Transverse colon (tissue), 3 donors: ENCODE data around the gene RAB20.

Source experiments
- POLR2A ChIP-seq: fragments of 450-650 bp; IDR thresholded peaks from one replicate; pipeline ENCODE4 v1.6.1; 2016; ENCODE audit warnings: antibody characterized with exemption, mild to moderate bottlenecking, moderate library complexity
- TF ChIP-seq, protein P1 (sequence below), 5 experiments: fragments of 200-600 bp in 3 of 5; fragments of 450-650 bp in 2 of 5; sonication (generic) in 3 of 5; IDR thresholded peaks; 1 replicate in 2 of 5; 2 replicates in 3 of 5; pipeline ENCODE4 v1.5.1; 2016 to 2017; ENCODE audit warnings: antibody characterized with exemption in 5 of 5, inconsistent platforms in 3 of 5, mild to moderate bottlenecking in 2 of 5, moderate library complexity in 1 of 5

DNA sequence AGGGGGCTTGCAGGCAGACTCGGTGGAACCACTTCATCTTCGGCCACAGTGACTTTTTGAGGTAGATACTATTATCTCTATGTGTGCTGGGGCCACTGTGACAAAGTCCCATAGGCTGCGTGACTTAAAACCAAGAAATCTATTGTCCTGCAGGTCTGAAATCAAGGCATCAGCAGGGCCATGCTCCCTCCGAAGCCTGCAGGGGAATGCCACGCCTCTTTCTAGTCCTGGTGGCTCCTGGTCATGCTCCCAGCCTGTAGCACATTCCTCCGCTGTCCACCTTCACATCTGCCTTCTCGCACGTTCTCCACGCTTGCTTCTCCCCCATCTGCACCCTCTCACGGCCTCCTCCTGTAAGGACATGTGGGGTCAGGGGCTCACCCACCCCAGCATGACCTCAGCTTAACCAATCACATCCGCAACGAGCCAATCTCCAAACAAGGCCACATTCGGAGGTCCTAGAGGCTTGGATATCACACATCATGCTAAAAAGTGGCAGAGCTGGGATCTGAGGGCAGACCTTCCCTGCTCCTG, 21.0 kb upstream of the RAB20 start:
- TF ChIP-seq POLR2A = no peak
- TF ChIP-seq, protein P1, sequence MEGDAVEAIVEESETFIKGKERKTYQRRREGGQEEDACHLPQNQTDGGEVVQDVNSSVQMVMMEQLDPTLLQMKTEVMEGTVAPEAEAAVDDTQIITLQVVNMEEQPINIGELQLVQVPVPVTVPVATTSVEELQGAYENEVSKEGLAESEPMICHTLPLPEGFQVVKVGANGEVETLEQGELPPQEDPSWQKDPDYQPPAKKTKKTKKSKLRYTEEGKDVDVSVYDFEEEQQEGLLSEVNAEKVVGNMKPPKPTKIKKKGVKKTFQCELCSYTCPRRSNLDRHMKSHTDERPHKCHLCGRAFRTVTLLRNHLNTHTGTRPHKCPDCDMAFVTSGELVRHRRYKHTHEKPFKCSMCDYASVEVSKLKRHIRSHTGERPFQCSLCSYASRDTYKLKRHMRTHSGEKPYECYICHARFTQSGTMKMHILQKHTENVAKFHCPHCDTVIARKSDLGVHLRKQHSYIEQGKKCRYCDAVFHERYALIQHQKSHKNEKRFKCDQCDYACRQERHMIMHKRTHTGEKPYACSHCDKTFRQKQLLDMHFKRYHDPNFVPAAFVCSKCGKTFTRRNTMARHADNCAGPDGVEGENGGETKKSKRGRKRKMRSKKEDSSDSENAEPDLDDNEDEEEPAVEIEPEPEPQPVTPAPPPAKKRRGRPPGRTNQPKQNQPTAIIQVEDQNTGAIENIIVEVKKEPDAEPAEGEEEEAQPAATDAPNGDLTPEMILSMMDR (IDR thresholded peaks at IDR 0.05) = no peak
